Gastrocnemius medialis (tissue), 4 donors: ENCODE measurements around the gene FRG1.
"Not testable (repeated sequence)": the region's sequence is repeated elsewhere in the genome, so short reads cannot be mapped to it uniquely, and the experiment has no call there.

Experiments used
- POLR2A ChIP-seq, 2 donors: fragments of 450-650 bp; IDR thresholded peaks; one replicate each; pipeline ENCODE4 v1.6.1; 2017; ENCODE audit warnings: antibody characterized with exemption in 2 of 2, mild to moderate bottlenecking in 2 of 2, moderate library complexity in 2 of 2
- TF ChIP-seq, protein P1 (sequence below), 5 experiments: fragments of 450-650 bp in 3 of 5; fragments of 200-600 bp in 2 of 5; sonication (generic) in 2 of 5; IDR thresholded peaks in 4 of 5; conservative IDR thresholded peaks in 1 of 5; 1 replicate in 4 of 5; 2 replicates in 1 of 5; pipeline ENCODE4 v1.5.1; 2016 to 2019; ENCODE audit warnings: antibody characterized with exemption in 5 of 5, mild to moderate bottlenecking in 3 of 5, moderate library complexity in 3 of 5

DNA sequence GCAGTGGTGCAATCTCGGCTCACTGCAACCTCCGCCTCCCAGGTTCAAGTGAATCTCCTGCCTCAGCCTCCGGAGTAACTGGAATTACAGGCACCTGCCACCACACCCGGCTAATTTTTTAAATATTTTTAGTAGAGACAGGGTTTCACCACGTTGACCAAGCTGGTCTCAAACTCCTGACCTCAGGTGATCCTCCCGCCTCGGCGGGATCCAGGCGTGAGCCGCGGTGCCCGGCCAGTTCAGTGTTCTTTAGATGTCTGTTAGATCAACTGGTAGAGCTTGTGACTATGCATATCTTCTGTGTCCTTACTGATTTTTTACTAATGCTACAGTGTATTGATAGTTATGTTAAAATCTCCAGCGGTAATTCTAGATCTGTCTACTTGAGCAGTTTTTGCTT, 6.2 kb downstream of the FRG1 start:
- TF ChIP-seq, protein P1, sequence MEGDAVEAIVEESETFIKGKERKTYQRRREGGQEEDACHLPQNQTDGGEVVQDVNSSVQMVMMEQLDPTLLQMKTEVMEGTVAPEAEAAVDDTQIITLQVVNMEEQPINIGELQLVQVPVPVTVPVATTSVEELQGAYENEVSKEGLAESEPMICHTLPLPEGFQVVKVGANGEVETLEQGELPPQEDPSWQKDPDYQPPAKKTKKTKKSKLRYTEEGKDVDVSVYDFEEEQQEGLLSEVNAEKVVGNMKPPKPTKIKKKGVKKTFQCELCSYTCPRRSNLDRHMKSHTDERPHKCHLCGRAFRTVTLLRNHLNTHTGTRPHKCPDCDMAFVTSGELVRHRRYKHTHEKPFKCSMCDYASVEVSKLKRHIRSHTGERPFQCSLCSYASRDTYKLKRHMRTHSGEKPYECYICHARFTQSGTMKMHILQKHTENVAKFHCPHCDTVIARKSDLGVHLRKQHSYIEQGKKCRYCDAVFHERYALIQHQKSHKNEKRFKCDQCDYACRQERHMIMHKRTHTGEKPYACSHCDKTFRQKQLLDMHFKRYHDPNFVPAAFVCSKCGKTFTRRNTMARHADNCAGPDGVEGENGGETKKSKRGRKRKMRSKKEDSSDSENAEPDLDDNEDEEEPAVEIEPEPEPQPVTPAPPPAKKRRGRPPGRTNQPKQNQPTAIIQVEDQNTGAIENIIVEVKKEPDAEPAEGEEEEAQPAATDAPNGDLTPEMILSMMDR (IDR thresholded peaks at IDR 0.05 in 4 of 5, conservative IDR thresholded peaks at IDR 0.05 in 1 of 5), result not testable (repeated sequence)
- TF ChIP-seq POLR2A (IDR thresholded peaks at IDR 0.05), result not testable (repeated sequence)
